WI38 (cell line): Measurements from ENCODE around the gene PCYT2.

ENCODE experiments used
- H3K4me3 ChIP-seq: 2 replicates; pipeline ENCODE4 v1.5.1; 2011; ENCODE audit warnings: low read depth, mild to moderate bottlenecking, control low read depth, low read length
- TF ChIP-seq, protein P1 (sequence below): IDR thresholded peaks from 2 replicates; pipeline ENCODE4 v1.5.1; 2012; ENCODE audit warnings: low read depth, mild to moderate bottlenecking, control low read depth, low read length

Gene PCYT2

DNA sequence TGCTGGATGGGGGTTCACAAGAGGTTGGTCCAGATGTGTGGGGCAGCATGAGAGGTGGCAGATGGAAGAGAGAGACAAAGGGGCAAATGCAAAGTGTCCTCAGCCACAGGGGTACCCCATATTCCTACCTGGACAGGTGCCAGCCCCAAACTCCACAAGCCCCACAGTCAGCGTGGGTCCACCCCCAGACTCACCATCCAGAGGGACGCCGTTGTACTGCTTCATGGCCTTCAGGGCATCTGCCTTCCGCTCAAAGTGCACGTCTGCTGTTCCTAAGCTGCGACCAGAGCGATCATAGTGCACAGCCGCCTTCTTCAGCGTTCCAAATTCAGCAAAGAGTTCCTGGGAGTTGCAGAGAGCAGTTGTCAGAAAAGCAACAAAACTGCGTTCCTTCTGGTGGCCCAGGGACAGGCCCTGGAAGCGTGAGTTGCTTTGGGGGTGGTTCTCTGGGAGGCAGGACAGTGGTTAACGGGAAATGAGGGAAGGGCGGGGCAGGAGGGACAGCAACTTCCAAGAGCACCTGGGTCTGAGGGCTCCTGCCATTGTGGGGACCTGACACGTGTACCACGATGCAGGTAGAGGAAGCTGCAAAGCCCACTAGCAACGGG lies 22.1 kb downstream of the PCYT2 start:
- TF ChIP-seq, protein P1, sequence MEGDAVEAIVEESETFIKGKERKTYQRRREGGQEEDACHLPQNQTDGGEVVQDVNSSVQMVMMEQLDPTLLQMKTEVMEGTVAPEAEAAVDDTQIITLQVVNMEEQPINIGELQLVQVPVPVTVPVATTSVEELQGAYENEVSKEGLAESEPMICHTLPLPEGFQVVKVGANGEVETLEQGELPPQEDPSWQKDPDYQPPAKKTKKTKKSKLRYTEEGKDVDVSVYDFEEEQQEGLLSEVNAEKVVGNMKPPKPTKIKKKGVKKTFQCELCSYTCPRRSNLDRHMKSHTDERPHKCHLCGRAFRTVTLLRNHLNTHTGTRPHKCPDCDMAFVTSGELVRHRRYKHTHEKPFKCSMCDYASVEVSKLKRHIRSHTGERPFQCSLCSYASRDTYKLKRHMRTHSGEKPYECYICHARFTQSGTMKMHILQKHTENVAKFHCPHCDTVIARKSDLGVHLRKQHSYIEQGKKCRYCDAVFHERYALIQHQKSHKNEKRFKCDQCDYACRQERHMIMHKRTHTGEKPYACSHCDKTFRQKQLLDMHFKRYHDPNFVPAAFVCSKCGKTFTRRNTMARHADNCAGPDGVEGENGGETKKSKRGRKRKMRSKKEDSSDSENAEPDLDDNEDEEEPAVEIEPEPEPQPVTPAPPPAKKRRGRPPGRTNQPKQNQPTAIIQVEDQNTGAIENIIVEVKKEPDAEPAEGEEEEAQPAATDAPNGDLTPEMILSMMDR = no peak
- no peak overlapping the region for H3K4me3 ChIP-seq

DNA sequence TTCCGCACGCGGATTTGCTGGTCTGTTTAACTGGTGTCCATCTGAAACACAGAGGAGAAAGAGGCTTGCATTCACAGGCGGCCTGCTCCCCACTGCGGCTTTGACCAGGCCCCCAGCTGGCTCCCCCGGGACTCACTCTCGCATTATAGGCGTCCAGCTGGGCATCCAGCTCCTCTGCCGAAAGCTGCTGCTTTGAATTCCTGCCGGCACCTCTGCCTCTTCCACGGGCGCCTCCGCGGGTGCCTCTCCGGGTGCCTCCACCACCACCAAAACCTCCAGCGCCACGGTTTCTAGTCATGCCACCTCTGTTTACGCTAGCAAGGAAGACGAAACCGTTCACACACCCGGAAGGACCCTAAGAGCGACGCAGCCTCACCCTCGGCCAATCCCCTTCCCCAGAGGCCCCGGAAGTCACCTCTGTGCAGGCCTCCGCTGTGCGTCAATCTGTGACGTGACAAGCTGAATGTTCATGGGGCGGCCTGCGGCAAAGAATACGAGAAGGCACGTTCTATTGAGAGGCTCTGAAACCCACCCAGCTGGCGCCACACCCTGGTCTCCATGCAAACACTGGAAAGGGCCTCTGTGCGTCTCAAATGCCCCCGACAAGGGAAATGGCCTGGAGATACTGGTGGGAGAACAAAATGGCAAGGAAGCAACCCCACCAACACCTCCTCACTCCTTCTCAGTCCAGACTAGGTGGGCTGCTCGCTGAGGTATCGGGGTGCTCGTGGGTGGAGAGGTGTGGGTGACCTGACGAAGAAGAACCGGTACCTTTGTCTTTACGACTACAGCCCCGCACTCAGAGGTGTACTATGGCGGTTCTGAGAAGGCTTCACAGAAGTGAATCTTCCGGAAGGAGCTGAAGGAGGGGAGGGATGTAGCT lies 22.9 kb downstream of the PCYT2 start:
- TF ChIP-seq, protein P1 = no peak
- no peak overlapping the region for H3K4me3 ChIP-seq

DNA sequence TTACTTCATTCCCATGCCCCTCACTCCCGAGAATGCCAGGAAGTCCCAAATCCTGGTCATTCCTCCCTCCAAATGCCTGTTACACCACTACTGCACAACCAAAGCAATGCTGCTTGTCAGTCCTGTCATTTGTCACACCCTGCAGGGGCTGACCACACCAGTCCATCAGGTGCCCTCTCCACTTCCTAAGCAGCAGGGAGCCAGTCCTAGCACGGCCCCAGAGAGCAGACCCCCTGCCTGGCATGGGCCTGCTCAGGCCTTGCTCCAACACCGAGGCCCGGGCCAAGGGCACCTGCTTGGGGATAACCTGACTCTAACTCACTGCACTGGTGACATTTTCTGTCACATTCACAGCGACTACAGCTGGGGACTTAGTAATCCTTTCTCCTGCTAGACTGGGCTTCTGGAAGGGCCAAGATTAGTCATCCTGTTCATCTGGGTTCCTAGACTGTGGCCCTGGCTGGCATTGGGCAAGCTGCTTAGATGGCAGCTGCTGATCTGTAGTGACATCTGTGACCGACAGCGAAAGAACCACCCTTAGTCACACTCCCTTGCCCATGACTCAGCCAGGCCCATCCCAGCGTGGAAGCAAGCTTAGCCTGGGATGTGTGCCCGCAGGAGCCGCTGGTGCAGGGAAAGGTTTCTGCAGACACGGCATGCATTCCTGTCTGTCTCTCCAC lies 25.2 kb downstream of the PCYT2 start:
- TF ChIP-seq, protein P1 = no peak
- H3K4me3 ChIP-seq = no peak overlapping the region

DNA sequence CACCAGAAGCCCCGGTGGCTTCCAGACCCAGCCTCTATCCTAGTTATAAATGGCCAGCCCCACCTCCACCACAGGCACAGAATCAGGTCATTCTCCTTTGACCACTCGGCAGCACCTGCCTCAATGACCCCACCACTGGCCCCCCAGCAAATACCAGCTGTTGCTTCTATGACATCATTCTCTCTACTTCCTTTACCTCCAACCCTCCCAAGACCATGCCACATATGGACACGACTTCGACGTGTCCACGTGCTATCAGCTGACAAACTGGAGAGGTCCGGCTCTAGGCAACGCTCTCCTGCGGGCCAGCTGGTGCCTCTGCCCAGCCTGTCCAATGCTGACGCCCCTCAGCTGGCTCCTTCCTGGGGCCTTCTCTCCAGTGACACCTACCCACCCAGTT lies 25.7 kb downstream of the PCYT2 start:
- TF ChIP-seq, protein P1 = no peak
- H3K4me3 ChIP-seq = no peak overlapping the region

DNA sequence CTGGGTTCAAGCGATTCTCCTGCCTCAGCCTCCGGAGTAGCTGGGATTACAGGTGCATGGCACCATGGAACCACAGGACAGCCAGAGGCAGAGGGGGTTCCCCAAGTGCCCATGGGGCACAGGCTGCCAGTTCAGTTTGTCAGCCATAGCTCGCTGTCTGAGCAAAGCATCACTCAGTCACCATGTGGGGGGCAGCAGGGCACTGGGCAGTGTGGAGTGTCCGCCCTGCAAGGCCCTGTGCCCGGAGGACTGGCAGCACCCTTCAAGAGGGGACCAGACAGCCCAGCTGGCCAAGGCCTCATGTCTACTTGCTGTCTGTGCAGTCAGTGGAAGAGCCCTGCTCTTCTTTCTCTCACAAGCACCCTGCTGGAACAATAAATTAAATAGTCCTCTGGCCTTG lies 26.2 kb downstream of the PCYT2 start:
- TF ChIP-seq, protein P1 = no peak
- H3K4me3 ChIP-seq = no peak overlapping the region

DNA sequence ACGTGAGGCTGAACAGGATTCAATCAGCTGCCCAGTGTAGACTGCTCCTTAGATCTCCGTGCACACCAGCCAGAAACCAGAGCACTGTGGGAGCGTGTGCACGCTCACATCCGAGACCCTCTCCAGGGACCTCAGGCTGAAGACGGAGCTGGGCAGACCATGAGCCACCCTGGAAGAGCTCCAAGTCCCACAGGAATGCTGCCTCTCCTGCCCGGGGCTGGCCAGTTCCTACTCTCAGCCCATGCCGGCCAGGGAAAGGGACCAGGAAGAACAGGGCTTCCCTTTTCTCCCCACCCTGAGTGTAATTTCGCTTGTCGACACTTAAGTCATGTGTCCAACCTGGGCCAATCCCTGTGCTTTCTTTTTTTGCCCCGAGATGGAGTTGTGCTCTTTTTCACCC lies 26.7 kb downstream of the PCYT2 start:
- TF ChIP-seq, protein P1 = no peak
- H3K4me3 ChIP-seq = no peak overlapping the region

DNA sequence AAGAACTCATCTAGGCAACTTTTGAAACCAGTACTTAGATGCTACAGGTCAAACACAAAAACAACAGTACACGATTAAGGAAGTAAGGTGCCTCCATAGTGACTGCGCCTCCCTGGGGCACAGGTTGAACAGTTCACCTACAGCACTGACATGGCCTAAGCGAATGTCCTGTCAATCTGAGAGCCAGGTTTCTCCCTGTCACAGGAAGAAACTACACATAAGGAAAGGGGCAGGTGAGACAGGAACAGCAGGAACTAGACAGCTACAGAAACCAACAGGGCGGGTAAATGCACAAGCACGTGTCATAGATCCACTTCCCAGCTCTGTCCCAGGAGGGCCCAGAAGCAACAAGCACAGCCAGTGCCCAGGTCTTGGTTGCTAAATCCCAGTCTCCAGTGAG lies 32.1 kb downstream of the PCYT2 start:
- no peak overlapping the region for H3K4me3 ChIP-seq
- TF ChIP-seq, protein P1 = no peak
